Epidermal melanocyte (primary cell): Measurements from ENCODE around the gene C11orf58.

Experiments used
- DNase-seq: peaks from one replicate; pipeline ENCODE4 v3.0.0; 2011; ENCODE audit warnings: low spot score; ENCODE audit not compliant: insufficient read length

Gene C11orf58

GRCh38 chr11:16784666-16785065 lies 46.2 kb downstream of the C11orf58 start:
- no peak for DNase-seq

- DNase-seq, result peak; percentile 95
These were observed 47.2 kb downstream of the C11orf58 start for GRCh38 chr11:16785520-16786128.

GRCh38 chr11:16786131-16786530 lies 47.7 kb downstream of the C11orf58 start:
- DNase-seq, result no peak

- no peak for DNase-seq
These were observed 48.7 kb downstream of the C11orf58 start for GRCh38 chr11:16787035-16787742.

- DNase-seq, result peak; percentile 38
These were observed 50.0 kb downstream of the C11orf58 start for GRCh38 chr11:16788141-16789062.

- DNase-seq, result no peak
These were observed 50.6 kb downstream of the C11orf58 start for GRCh38 chr11:16789063-16789420.

- DNase-seq, result no peak
These were observed 51.4 kb downstream of the C11orf58 start for GRCh38 chr11:16789560-16790485.

GRCh38 chr11:16790486-16791190 lies 52.2 kb downstream of the C11orf58 start:
- no peak for DNase-seq

- DNase-seq, result peak; percentile 29
These were observed 52.9 kb downstream of the C11orf58 start for GRCh38 chr11:16791191-16791961.

GRCh38 chr11:16792426-16792825 lies 54.0 kb downstream of the C11orf58 start:
- DNase-seq, result no peak

GRCh38 chr11:16793009-16793408 lies 54.6 kb downstream of the C11orf58 start:
- no peak for DNase-seq

GRCh38 chr11:16793511-16793910 lies 55.1 kb downstream of the C11orf58 start:
- no peak for DNase-seq

GRCh38 chr11:16794047-16794818 lies 55.8 kb downstream of the C11orf58 start:
- DNase-seq, result no peak

GRCh38 chr11:16795146-16795545 lies 56.7 kb downstream of the C11orf58 start:
- DNase-seq, result no peak

- DNase-seq, result no peak
These were observed 57.9 kb downstream of the C11orf58 start for GRCh38 chr11:16796311-16796710.

GRCh38 chr11:16797776-16798175 lies 59.3 kb downstream of the C11orf58 start:
- DNase-seq, result no peak

- DNase-seq, result no peak
These were observed 60.8 kb downstream of the C11orf58 start for GRCh38 chr11:16799221-16799620.

- DNase-seq, result no peak
These were observed 61.4 kb downstream of the C11orf58 start for GRCh38 chr11:16799890-16800289.

- DNase-seq, result no peak
These were observed 61.9 kb downstream of the C11orf58 start for GRCh38 chr11:16800382-16800781.
